K562 (cell line): Measurements from ENCODE around the gene FGF21. TPM values are rescaled to one million over a fixed set of nuclear protein-coding genes. Genes with fewer than 3 reads are reported as not detected.
A peak's percentile ranks its signal among the peaks of the same experiment; 100 is the strongest.

ENCODE experiments used
- ARID2 ChIP-seq: fragments of 450-650 bp; IDR thresholded peaks from 2 replicates; pipeline ENCODE4 v1.6.1; 2017; ENCODE audit warnings: antibody characterized with exemption, mild to moderate bottlenecking
- ATF7 ChIP-seq: fragments of 450-650 bp; IDR thresholded peaks from 2 replicates; pipeline ENCODE4 v1.7.1; 2014; ENCODE audit warnings: mild to moderate bottlenecking, moderate library complexity
- CBX5 ChIP-seq: IDR thresholded peaks from 2 replicates; pipeline ENCODE4 v1.6.1; 2014; ENCODE audit warnings: low read depth, borderline replicate concordance
- FOXJ3 ChIP-seq: sonication (generic); formaldehyde crosslinking; IDR thresholded peaks from 2 replicates; pipeline ENCODE4 v1.4.0; 2020; ENCODE audit warnings: mild to moderate bottlenecking, missing genetic modification reagents
- HMGN3 ChIP-seq: IDR thresholded peaks from 2 replicates; pipeline ENCODE4 v1.6.1; 2011; ENCODE audit warnings: borderline replicate concordance, low read depth, mild to moderate bottlenecking, mixed read lengths, low read length; ENCODE audit not compliant: insufficient read length; ENCODE audit errors: extremely low read depth
- IFI16 ChIP-seq: fragments of 250-450 bp; sonication (Bioruptor Pico); IDR thresholded peaks from 2 replicates; pipeline ENCODE4 v2.1.2; 2022; ENCODE audit warnings: mild to moderate bottlenecking, inconsistent platforms
- ILF3 ChIP-seq: fragments of 450-650 bp; IDR thresholded peaks from 2 replicates; pipeline ENCODE4 v1.6.1; 2018; ENCODE audit warnings: antibody characterized with exemption, mild to moderate bottlenecking, moderate library complexity, borderline replicate concordance
- MYC ChIP-seq, 2 experiments: fragments of 250-450 bp in 1 of 2; sonication (Bioruptor Pico) in 1 of 2; IDR thresholded peaks; 2 replicates each; pipeline versions ENCODE4 v1.5.1 to v1.6.1; 2012 to 2021; ENCODE audit warnings: low read depth in 2 of 2, borderline replicate concordance in 1 of 2, improper control_type of control experiment in 1 of 2, low read length in 1 of 2, mild to moderate bottlenecking in 1 of 2, moderate library complexity in 1 of 2
- NRF1 ChIP-seq, 2 experiments: fragments of 450-650 bp; IDR thresholded peaks in 1 of 2; conservative IDR thresholded peaks in 1 of 2; 2 replicates each; pipeline ENCODE4 v1.6.1; 2014; ENCODE audit warnings: mild to moderate bottlenecking in 2 of 2
- RB1 ChIP-seq: fragments of 450-650 bp; IDR thresholded peaks from 2 replicates; pipeline ENCODE4 v1.6.1; 2017; ENCODE audit warnings: low read depth, mild to moderate bottlenecking
- RBM25 ChIP-seq: fragments of 200-400 bp; formaldehyde crosslinking; IDR thresholded peaks from 2 replicates; pipeline ENCODE4 v1.6.1; 2018; ENCODE audit warnings: low read length, low read depth, moderate library complexity; ENCODE audit not compliant: severe bottlenecking
- RBM39 ChIP-seq: fragments of 200-400 bp; formaldehyde crosslinking; optimal IDR thresholded peaks from 2 replicates; pipeline ENCODE3; 2018; ENCODE audit warnings: low read depth, low read length
- SPI1 ChIP-seq: IDR thresholded peaks from 2 replicates; pipeline ENCODE4 v1.6.1; 2011; ENCODE audit warnings: low read depth, low read length, control low read depth, borderline replicate concordance
- SRSF1 ChIP-seq: fragments of 200-400 bp; formaldehyde crosslinking; IDR thresholded peaks from 2 replicates; pipeline ENCODE4 v1.6.1; 2017; ENCODE audit warnings: mild to moderate bottlenecking, low read depth, low read length, moderate library complexity
- TCF7 ChIP-seq: sonication (generic); IDR thresholded peaks from 2 replicates; pipeline ENCODE4 v1.6.1; 2016; ENCODE audit warnings: antibody characterized with exemption, borderline replicate concordance
- ZBTB5 ChIP-seq: fragments of 450-650 bp; IDR thresholded peaks from 2 replicates; pipeline ENCODE4 v1.6.1; 2017; ENCODE audit warnings: antibody characterized with exemption
- ZNF24 ChIP-seq: fragments of 450-650 bp; IDR thresholded peaks from 2 replicates; pipeline ENCODE4 v1.6.1; 2016
- ZNF507 ChIP-seq: conservative IDR thresholded peaks from 2 replicates; pipeline ENCODE4 v1.6.1; 2017; ENCODE audit warnings: missing genetic modification characterization, missing compliant biosample characterization
- ZNF561 ChIP-seq: fragments of 450-650 bp; formaldehyde crosslinking; conservative IDR thresholded peaks from 2 replicates; pipeline ENCODE4 v1.4.0; 2020; ENCODE audit warnings: mild to moderate bottlenecking, moderate library complexity
- polyA plus RNA-seq, 8 experiments: library from polyadenylated mRNA; depleted of rRNA in 4 of 8; stranded (reverse) in 5 of 8; unstranded in 3 of 8; fragments of >200 nt; fragmentation: Nextera tagmentation in 2 of 8; fragmentation: Illumina TruSeq in 1 of 8; extraction: Ambion mirVana in 2 of 8; extraction: Trizol in 1 of 8; gene quantifications; 2 replicates each; pipeline versions ENCODE4 v1.2.1 to v1.2.3, GENCODE V29; 2011 to 2014; ENCODE audit warnings: inconsistent platforms in 1 of 8, missing spikeins in 1 of 8
- total RNA-seq, 7 experiments: library from RNA; depleted of rRNA in 6 of 7; stranded (reverse); fragments of >200 nt in 6 of 7; fragmentation: Illumina TruSeq in 2 of 7; extraction: Trizol in 2 of 7; gene quantifications; 2 replicates each; pipeline versions ENCODE4 v1.2.1 to v1.2.3, GENCODE V29; 2011 to 2021; ENCODE audit warnings: low replicate concordance in 1 of 7
- TF ChIP-seq, protein P1 (sequence below): sonication (generic); formaldehyde crosslinking; IDR thresholded peaks from 2 replicates; pipeline ENCODE4 v1.8.1; 2023; ENCODE audit warnings: mild to moderate bottlenecking, missing genetic modification reagents
- TF ChIP-seq, protein P2 (sequence below): fragments of 450-650 bp; IDR thresholded peaks from 2 replicates; pipeline ENCODE4 v1.6.1; 2016; ENCODE audit warnings: borderline replicate concordance
- TF ChIP-seq, protein P3 (sequence below): fragments of 250-450 bp; sonication (Bioruptor Pico); IDR thresholded peaks from 2 replicates; pipeline ENCODE4 v1.5.0; 2020; ENCODE audit warnings: mild to moderate bottlenecking, borderline replicate concordance

Gene FGF21
- total and polyA plus RNA-seq, 9 of the 15 experiments (the other 6 are each of a cell fraction or from before 2014, with no cell fraction given): 0.04 to 0.77 (median 0.09) TPM; not detected in 6

DNA sequence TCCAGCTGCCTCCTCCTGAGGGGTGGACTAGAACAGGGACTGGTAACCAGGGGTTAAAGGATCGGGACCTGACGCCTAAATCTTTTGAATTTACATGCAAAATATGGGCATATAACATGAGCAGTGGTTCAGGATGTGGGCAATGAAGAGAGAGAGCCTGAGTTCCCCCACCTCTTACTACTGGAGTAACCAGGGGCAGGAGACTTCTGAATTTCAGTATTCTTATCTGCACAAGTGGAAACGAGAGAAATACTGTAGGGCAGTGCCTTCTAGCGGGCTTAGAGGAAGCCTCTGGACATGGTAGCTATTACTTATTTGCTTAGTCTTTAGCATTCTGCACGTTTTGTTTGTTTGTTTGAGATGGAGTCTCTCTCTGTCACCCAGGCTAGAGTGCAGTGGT, 29.2 kb downstream of the FGF21 start (continued):
- TF ChIP-seq, protein P1, sequence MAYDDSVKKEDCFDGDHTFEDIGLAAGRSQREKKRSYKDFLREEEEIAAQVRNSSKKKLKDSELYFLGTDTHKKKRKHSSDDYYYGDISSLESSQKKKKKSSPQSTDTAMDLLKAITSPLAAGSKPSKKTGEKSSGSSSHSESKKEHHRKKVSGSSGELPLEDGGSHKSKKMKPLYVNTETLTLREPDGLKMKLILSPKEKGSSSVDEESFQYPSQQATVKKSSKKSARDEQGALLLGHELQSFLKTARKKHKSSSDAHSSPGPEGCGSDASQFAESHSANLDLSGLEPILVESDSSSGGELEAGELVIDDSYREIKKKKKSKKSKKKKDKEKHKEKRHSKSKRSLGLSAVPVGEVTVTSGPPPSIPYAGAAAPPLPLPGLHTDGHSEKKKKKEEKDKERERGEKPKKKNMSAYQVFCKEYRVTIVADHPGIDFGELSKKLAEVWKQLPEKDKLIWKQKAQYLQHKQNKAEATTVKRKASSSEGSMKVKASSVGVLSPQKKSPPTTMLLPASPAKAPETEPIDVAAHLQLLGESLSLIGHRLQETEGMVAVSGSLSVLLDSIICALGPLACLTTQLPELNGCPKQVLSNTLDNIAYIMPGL (CRISPR knock-in tag): no peak
- no peak for TF ChIP-seq RBM39
- no peak for TF ChIP-seq SRSF1
- TF ChIP-seq SPI1: no peak
- no peak for TF ChIP-seq IFI16 (CRISPR knock-in tag)
- peak; percentile 26; the same call in 1 of the 2 replicates for TF ChIP-seq ZNF24
- TF ChIP-seq HMGN3: no peak
- peak; percentile 50 for TF ChIP-seq ATF7
- TF ChIP-seq NRF1 (conservative IDR thresholded peaks at IDR 0.05 in 1 of 2, IDR thresholded peaks at IDR 0.05 in 1 of 2): 0 out of 4 replicates have a peak, but pooled peaks of 1 of the 2 experiments have one; percentile 9
- TF ChIP-seq MYC (IDR thresholded peaks at IDR 0.05; ENCODE audit: low read depth, low read length): peak; percentile 48; the same call in 1 of the 2 replicates
- TF ChIP-seq MYC (CRISPR knock-in tag; IDR thresholded peaks at IDR 0.05; ENCODE audit: borderline replicate concordance, low read depth): no peak
- TF ChIP-seq TCF7: no peak
- no peak for TF ChIP-seq FOXJ3 (CRISPR knock-in tag)
- TF ChIP-seq ZBTB5: no peak
- TF ChIP-seq ZNF507 (tag): no peak
- TF ChIP-seq, protein P2, sequence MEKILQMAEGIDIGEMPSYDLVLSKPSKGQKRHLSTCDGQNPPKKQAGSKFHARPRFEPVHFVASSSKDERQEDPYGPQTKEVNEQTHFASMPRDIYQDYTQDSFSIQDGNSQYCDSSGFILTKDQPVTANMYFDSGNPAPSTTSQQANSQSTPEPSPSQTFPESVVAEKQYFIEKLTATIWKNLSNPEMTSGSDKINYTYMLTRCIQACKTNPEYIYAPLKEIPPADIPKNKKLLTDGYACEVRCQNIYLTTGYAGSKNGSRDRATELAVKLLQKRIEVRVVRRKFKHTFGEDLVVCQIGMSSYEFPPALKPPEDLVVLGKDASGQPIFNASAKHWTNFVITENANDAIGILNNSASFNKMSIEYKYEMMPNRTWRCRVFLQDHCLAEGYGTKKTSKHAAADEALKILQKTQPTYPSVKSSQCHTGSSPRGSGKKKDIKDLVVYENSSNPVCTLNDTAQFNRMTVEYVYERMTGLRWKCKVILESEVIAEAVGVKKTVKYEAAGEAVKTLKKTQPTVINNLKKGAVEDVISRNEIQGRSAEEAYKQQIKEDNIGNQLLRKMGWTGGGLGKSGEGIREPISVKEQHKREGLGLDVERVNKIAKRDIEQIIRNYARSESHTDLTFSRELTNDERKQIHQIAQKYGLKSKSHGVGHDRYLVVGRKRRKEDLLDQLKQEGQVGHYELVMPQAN: no peak
- no peak for TF ChIP-seq RBM25
- peak; percentile 95 for TF ChIP-seq ARID2
- TF ChIP-seq ZNF561 (CRISPR knock-in tag): no peak
- TF ChIP-seq CBX5: no peak
- TF ChIP-seq ILF3: no peak
- TF ChIP-seq, protein P3, sequence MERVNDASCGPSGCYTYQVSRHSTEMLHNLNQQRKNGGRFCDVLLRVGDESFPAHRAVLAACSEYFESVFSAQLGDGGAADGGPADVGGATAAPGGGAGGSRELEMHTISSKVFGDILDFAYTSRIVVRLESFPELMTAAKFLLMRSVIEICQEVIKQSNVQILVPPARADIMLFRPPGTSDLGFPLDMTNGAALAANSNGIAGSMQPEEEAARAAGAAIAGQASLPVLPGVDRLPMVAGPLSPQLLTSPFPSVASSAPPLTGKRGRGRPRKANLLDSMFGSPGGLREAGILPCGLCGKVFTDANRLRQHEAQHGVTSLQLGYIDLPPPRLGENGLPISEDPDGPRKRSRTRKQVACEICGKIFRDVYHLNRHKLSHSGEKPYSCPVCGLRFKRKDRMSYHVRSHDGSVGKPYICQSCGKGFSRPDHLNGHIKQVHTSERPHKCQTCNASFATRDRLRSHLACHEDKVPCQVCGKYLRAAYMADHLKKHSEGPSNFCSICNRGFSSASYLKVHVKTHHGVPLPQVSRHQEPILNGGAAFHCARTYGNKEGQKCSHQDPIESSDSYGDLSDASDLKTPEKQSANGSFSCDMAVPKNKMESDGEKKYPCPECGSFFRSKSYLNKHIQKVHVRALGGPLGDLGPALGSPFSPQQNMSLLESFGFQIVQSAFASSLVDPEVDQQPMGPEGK (CRISPR knock-in tag): no peak
- no peak for TF ChIP-seq RB1
